Measurements from ENCODE around the gene TNFSF10.
"Not testable (repeated sequence)": the region's sequence is repeated elsewhere in the genome, so short reads cannot be mapped to it uniquely, and the experiment has no call there.

TNFSF10 gene

GRCh38 chr3:172522871-172523818, at the start of gene TNFSF10:
Gene TNFSF10, minus strand, starts transcription at chr3:172523430. Its CDS starts 46 bp downstream, at chr3:172523384.
- DNase-seq: no peak

GRCh38 chr3:172569128-172570008, 46.1 kb upstream of the TNFSF10 start:
- DNase-seq: no peak

- no peak for DNase-seq
These were observed 45.5 kb upstream of the TNFSF10 start for GRCh38 chr3:172568701-172569100.

GRCh38 chr3:172566785-172567184, 43.6 kb upstream of the TNFSF10 start:
- not testable (repeated sequence) for DNase-seq

- DNase-seq: no peak
These were observed 41.3 kb upstream of the TNFSF10 start for GRCh38 chr3:172564499-172564898.

- no peak for DNase-seq
These were observed 39.9 kb upstream of the TNFSF10 start for GRCh38 chr3:172562871-172563865.

GRCh38 chr3:172561897-172562640, 38.8 kb upstream of the TNFSF10 start:
- DNase-seq: no peak

- no peak for DNase-seq
These were observed 37.4 kb upstream of the TNFSF10 start for GRCh38 chr3:172560586-172560985.

- no peak for DNase-seq
These were observed 36.8 kb upstream of the TNFSF10 start for GRCh38 chr3:172560026-172560425.

GRCh38 chr3:172559020-172559419, 35.8 kb upstream of the TNFSF10 start:
- DNase-seq: no peak

GRCh38 chr3:172557515-172558220, 34.4 kb upstream of the TNFSF10 start:
- no peak for DNase-seq

GRCh38 chr3:172553526-172554252, 30.5 kb upstream of the TNFSF10 start:
- no peak for DNase-seq

GRCh38 chr3:172552607-172553006, 29.4 kb upstream of the TNFSF10 start:
- DNase-seq: no peak

GRCh38 chr3:172551874-172552273, 28.6 kb upstream of the TNFSF10 start:
- DNase-seq: no peak

GRCh38 chr3:172550347-172550943, 27.2 kb upstream of the TNFSF10 start:
- no peak for DNase-seq

GRCh38 chr3:172549144-172549543, 25.9 kb upstream of the TNFSF10 start:
- DNase-seq: no peak

GRCh38 chr3:172546628-172547214, 23.5 kb upstream of the TNFSF10 start:
- no peak for DNase-seq

- no peak for DNase-seq
These were observed 22.9 kb upstream of the TNFSF10 start for GRCh38 chr3:172546105-172546504.

GRCh38 chr3:172544404-172544803, 21.2 kb upstream of the TNFSF10 start:
- DNase-seq: no peak

All from cerebellar nuclear complex (tissue), 1 donor.